ENCODE measurements around the gene LAD1. TPM values are rescaled to one million over a fixed set of nuclear protein-coding genes. Genes with fewer than 3 reads are reported as not detected.

Gene LAD1
- polyA plus RNA-seq, 1 donor from 2014 or later = not detected

DNA sequence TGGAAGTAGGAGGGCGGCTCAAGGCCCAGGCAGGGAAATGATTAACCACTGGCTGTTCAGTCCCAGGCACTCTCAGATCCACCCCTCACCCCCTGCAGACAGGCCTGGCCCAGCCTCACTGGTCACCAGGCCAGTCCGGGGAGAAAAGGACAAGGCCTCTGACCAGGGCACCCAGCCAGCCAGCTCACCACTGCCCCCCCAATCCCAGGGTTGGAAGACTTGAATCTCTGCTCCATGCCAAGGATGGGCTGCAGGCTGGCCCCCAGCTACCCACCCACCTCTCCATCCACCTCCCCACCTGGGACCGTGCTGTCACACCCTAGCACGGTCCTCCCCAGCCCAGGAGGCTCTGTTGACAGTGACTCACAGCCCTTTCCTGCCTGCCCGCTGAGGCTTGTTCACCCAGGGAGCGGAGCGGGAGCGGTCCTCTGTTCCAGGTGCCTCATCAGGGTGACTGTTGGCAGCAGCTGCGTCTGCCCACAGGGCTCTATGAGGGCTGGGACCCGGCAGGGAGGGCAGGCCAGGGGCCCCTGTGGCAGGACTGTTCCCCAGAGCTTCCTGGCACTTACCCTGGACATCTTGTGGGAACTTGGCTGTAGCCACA lies 2.2 kb downstream of the LAD1 start:
- no peaks in the 10 kb centered on the region for H4K20me1 ChIP-seq (ENCODE audit: insufficient read depth)
- H3K4me3 ChIP-seq (ENCODE audit: low read length) = no peak overlapping the region
- H3K9me2 ChIP-seq (ENCODE audit: insufficient read depth, low read length) = no peaks in the 10 kb centered on the region
- no peaks in the 10 kb centered on the region for H3K36me3 ChIP-seq (ENCODE audit: insufficient read depth, low read length)
- no peak for TF ChIP-seq MXI1 (conservative IDR thresholded peaks at IDR 0.05; ENCODE audit: poor library complexity, severe bottlenecking)
- no peak for TF ChIP-seq RAD21 (conservative IDR thresholded peaks at IDR 0.05)
- TF ChIP-seq, protein P1, sequence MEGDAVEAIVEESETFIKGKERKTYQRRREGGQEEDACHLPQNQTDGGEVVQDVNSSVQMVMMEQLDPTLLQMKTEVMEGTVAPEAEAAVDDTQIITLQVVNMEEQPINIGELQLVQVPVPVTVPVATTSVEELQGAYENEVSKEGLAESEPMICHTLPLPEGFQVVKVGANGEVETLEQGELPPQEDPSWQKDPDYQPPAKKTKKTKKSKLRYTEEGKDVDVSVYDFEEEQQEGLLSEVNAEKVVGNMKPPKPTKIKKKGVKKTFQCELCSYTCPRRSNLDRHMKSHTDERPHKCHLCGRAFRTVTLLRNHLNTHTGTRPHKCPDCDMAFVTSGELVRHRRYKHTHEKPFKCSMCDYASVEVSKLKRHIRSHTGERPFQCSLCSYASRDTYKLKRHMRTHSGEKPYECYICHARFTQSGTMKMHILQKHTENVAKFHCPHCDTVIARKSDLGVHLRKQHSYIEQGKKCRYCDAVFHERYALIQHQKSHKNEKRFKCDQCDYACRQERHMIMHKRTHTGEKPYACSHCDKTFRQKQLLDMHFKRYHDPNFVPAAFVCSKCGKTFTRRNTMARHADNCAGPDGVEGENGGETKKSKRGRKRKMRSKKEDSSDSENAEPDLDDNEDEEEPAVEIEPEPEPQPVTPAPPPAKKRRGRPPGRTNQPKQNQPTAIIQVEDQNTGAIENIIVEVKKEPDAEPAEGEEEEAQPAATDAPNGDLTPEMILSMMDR (IDR thresholded peaks at IDR 0.05; ENCODE audit: poor library complexity, severe bottlenecking) = no peak
- TF ChIP-seq EP300 (conservative IDR thresholded peaks at IDR 0.05; ENCODE audit: poor library complexity, severe bottlenecking) = no peak
- TF ChIP-seq, protein P2, sequence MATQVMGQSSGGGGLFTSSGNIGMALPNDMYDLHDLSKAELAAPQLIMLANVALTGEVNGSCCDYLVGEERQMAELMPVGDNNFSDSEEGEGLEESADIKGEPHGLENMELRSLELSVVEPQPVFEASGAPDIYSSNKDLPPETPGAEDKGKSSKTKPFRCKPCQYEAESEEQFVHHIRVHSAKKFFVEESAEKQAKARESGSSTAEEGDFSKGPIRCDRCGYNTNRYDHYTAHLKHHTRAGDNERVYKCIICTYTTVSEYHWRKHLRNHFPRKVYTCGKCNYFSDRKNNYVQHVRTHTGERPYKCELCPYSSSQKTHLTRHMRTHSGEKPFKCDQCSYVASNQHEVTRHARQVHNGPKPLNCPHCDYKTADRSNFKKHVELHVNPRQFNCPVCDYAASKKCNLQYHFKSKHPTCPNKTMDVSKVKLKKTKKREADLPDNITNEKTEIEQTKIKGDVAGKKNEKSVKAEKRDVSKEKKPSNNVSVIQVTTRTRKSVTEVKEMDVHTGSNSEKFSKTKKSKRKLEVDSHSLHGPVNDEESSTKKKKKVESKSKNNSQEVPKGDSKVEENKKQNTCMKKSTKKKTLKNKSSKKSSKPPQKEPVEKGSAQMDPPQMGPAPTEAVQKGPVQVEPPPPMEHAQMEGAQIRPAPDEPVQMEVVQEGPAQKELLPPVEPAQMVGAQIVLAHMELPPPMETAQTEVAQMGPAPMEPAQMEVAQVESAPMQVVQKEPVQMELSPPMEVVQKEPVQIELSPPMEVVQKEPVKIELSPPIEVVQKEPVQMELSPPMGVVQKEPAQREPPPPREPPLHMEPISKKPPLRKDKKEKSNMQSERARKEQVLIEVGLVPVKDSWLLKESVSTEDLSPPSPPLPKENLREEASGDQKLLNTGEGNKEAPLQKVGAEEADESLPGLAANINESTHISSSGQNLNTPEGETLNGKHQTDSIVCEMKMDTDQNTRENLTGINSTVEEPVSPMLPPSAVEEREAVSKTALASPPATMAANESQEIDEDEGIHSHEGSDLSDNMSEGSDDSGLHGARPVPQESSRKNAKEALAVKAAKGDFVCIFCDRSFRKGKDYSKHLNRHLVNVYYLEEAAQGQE (IDR thresholded peaks at IDR 0.05; ENCODE audit: borderline replicate concordance) = no peak
- TF ChIP-seq SMC3 (conservative IDR thresholded peaks at IDR 0.05; ENCODE audit: poor library complexity) = no peak
- no peak for TF ChIP-seq POLR2AphosphoS5 (IDR thresholded peaks at IDR 0.05)
- TF ChIP-seq EZH2 (IDR thresholded peaks at IDR 0.05; ENCODE audit: borderline replicate concordance, insufficient read depth, low read length, poor library complexity, severe bottlenecking) = no peak
- no peak for TF ChIP-seq TAF1 (IDR thresholded peaks at IDR 0.05; ENCODE audit: low read depth)
- no peak overlapping the region for H3K9ac ChIP-seq (ENCODE audit: low read length)
- H3K27me3 ChIP-seq (ENCODE audit: insufficient read depth, low read depth, low read length) = peaks cover 49% of the 10 kb centered on the region
- H3F3A ChIP-seq (ENCODE audit: insufficient read depth, low read length, poor library complexity, severe bottlenecking) = no peaks in the 10 kb centered on the region
- H3K79me2 ChIP-seq (replicated peaks; ENCODE audit: insufficient read depth, low read length) = no peaks in the 10 kb centered on the region
- no peak overlapping the region for H3K27ac ChIP-seq (ENCODE audit: low read length)
- no peak overlapping the region for H2AFZ ChIP-seq (ENCODE audit: low read depth, low read length)
- no peak overlapping the region for H3K4me2 ChIP-seq (ENCODE audit: low read length)
- no peaks in the 10 kb centered on the region for H3K9me3 ChIP-seq (ENCODE audit: low read length)

DNA sequence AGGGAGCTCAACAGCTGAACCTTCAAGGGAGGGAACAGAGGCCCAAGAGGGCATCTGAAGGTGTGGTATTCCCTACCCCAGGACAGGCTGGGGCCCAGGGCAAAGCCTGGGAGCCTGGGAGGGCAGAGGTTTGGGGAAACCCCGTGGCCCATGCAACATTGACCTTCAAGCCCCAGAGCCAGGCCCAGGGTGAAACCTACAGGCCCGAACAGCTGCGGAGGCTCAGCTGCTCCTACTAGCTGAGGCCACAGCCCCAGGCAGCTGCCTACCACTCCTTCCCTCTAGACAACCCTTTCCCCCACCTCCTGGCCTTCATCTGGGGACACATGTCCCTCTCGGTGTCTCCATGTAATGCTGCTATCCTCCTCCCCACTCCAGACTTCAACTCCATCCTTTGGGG lies 3.2 kb downstream of the LAD1 start:
- H3K4me2 ChIP-seq (ENCODE audit: low read length) = no peak overlapping the region
- H3K9me2 ChIP-seq (ENCODE audit: insufficient read depth, low read length) = no peaks in the 10 kb centered on the region
- peaks cover 39% of the 10 kb centered on the region for H3K27me3 ChIP-seq (ENCODE audit: insufficient read depth, low read depth, low read length)
- H3K36me3 ChIP-seq (ENCODE audit: insufficient read depth, low read length) = no peaks in the 10 kb centered on the region
- H3K9ac ChIP-seq (ENCODE audit: low read length) = no peak overlapping the region
- H3K9me3 ChIP-seq (ENCODE audit: low read length) = no peaks in the 10 kb centered on the region
- no peak overlapping the region for H3K27ac ChIP-seq (ENCODE audit: low read length)
- no peaks in the 10 kb centered on the region for H4K20me1 ChIP-seq (ENCODE audit: insufficient read depth)
- TF ChIP-seq RAD21 (conservative IDR thresholded peaks at IDR 0.05) (no peak), EP300 (conservative IDR thresholded peaks at IDR 0.05; ENCODE audit: poor library complexity, severe bottlenecking) (no peak), TAF1 (IDR thresholded peaks at IDR 0.05; ENCODE audit: low read depth) (no peak), MXI1 (conservative IDR thresholded peaks at IDR 0.05; ENCODE audit: poor library complexity, severe bottlenecking) (no peak), SMC3 (conservative IDR thresholded peaks at IDR 0.05; ENCODE audit: poor library complexity) (no peak), POLR2AphosphoS5 (IDR thresholded peaks at IDR 0.05) (no peak), EZH2 (IDR thresholded peaks at IDR 0.05; ENCODE audit: borderline replicate concordance, insufficient read depth, low read length, poor library complexity, severe bottlenecking) (no peak)
- TF ChIP-seq, protein P1 (IDR thresholded peaks at IDR 0.05; ENCODE audit: poor library complexity, severe bottlenecking) = no peak
- TF ChIP-seq, protein P2 (IDR thresholded peaks at IDR 0.05; ENCODE audit: borderline replicate concordance) = no peak
- H3K79me2 ChIP-seq (replicated peaks; ENCODE audit: insufficient read depth, low read length) = no peaks in the 10 kb centered on the region
- no peak overlapping the region for H3K4me3 ChIP-seq (ENCODE audit: low read length)
- no peak overlapping the region for H2AFZ ChIP-seq (ENCODE audit: low read depth, low read length)
- H3F3A ChIP-seq (ENCODE audit: insufficient read depth, low read length, poor library complexity, severe bottlenecking) = no peaks in the 10 kb centered on the region

Data from neural cell (in vitro differentiated cells).